Bronchus fibroblast of lung (primary cell): ENCODE results near the gene SLC15A2. TPM values are rescaled to one million over a fixed set of nuclear protein-coding genes. Genes with fewer than 3 reads are reported as not detected.

Experiments
- total RNA-seq: library from RNA; depleted of rRNA; stranded (reverse); fragments of >200 nt; gene quantifications from 2 replicates; pipeline ENCODE4 v1.2.3, GENCODE V29; 2015

SLC15A2 gene, protein sequence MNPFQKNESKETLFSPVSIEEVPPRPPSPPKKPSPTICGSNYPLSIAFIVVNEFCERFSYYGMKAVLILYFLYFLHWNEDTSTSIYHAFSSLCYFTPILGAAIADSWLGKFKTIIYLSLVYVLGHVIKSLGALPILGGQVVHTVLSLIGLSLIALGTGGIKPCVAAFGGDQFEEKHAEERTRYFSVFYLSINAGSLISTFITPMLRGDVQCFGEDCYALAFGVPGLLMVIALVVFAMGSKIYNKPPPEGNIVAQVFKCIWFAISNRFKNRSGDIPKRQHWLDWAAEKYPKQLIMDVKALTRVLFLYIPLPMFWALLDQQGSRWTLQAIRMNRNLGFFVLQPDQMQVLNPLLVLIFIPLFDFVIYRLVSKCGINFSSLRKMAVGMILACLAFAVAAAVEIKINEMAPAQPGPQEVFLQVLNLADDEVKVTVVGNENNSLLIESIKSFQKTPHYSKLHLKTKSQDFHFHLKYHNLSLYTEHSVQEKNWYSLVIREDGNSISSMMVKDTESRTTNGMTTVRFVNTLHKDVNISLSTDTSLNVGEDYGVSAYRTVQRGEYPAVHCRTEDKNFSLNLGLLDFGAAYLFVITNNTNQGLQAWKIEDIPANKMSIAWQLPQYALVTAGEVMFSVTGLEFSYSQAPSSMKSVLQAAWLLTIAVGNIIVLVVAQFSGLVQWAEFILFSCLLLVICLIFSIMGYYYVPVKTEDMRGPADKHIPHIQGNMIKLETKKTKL
- total RNA-seq, result 0.15 and 0.17 TPM in 2 replicates

DNA sequence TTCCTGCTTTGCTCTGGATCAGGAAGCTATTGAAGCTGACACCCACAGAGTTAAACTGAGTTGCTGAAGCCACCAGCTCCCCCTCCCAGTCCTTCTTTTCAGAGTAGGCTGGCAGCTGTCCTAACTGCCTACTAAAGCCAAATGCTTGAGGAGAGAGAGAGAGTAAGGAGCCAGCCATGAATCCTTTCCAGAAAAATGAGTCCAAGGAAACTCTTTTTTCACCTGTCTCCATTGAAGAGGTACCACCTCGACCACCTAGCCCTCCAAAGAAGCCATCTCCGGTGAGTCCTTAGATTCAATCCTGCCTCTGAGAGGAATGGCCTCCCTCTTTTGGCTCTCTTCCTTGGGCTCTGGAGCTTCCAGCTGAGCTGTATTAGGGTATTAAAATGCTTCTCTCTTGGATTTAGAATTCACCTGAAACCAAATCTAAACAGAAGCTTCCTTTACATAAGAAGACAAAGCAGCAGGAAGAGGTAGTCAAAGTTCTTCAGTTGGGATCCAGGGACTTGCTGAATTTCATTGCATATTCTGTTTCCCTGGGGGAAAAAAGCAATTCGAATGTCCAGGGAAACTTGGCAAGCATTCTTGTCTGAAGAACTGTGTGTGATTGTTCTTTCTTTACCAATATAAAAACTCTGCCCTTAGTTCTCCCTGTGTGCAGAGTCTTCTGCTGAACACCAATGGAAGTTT is at the start of gene SLC15A2:
Gene SLC15A2, plus strand, starts transcription at position 101 of the 690 bp plus-strand sequence. Its CDS starts 76 bp downstream, at position 177.

Other genes with a start within 250 kb of the SLC15A2 start
- 0.89 and 1.2 TPM in 2 replicates for gene HCLS1, start 233.5 kb upstream of the SLC15A2 start, total RNA-seq
- gene GOLGB1, start 144.7 kb upstream of the SLC15A2 start, total RNA-seq, result 14.3 and 43.6 TPM in 2 replicates
- 8.3 and 14.1 TPM in 2 replicates for gene IQCB1, start 59.3 kb upstream of the SLC15A2 start, total RNA-seq
- gene EAF2, start 59.2 kb upstream of the SLC15A2 start, total RNA-seq, result 0.34 and 1.5 TPM in 2 replicates
- gene ILDR1, start 127.8 kb downstream of the SLC15A2 start, total RNA-seq, result not detected in 2 replicates
- gene CD86, start 161.0 kb downstream of the SLC15A2 start, total RNA-seq, result not detected in 2 replicates